Gastrocnemius medialis (tissue), 4 donors: ENCODE results near the gene NRG3.

ENCODE experiments used
- CTCF ChIP-seq, 5 experiments: fragments of 450-650 bp in 3 of 5; fragments of 200-600 bp in 2 of 5; sonication (generic) in 2 of 5; IDR thresholded peaks in 4 of 5; conservative IDR thresholded peaks in 1 of 5; 1 replicate in 4 of 5; 2 replicates in 1 of 5; pipeline ENCODE4 v1.5.1; 2016 to 2019; ENCODE audit warnings: antibody characterized with exemption in 5 of 5, mild to moderate bottlenecking in 3 of 5, moderate library complexity in 3 of 5
- POLR2A ChIP-seq, 2 donors: fragments of 450-650 bp; IDR thresholded peaks; one replicate each; pipeline ENCODE4 v1.6.1; 2017; ENCODE audit warnings: antibody characterized with exemption in 2 of 2, mild to moderate bottlenecking in 2 of 2, moderate library complexity in 2 of 2

GRCh38 chr10:81872206-81872862, 2.7 kb upstream of the NRG3 start:
- TF ChIP-seq CTCF (IDR thresholded peaks at IDR 0.05 in 4 of 5, conservative IDR thresholded peaks at IDR 0.05 in 1 of 5) (no peak), POLR2A (IDR thresholded peaks at IDR 0.05) (no peak)
